Activated CD8-positive, alpha-beta T cell treated with anti-CD3 and anti-CD28 coated beads for 36 hours (primary cell): Measurements from ENCODE around the gene NPC1. TPM values are rescaled to one million over a fixed set of nuclear protein-coding genes. Genes with fewer than 3 reads are reported as not detected.

ENCODE experiments used
- ATAC-seq: fragments of 200-7000 bp; cut with Tn5 transposase; one replicate; pipeline ENCODE4 v1.10.0; 2021; ENCODE audit warnings: mild to moderate bottlenecking, moderate library complexity
- CTCF ChIA-PET: fragments of 350-600 bp; sonication (Branson Sonifier 250); formaldehyde crosslinking; loops from one replicate; lab custom pipeline; 2021; ENCODE audit warnings: antibody characterized with exemption; lab: Charles Lee
- POLR2A ChIA-PET: fragments of 350-600 bp; sonication (Branson Sonifier 250); formaldehyde crosslinking; loops from one replicate; lab custom pipeline; 2021; ENCODE audit warnings: antibody characterized with exemption; lab: Charles Lee
- DNase-seq: peaks from one replicate; pipeline ENCODE4 v3.0.0-alpha.2; 2020
- H3K27ac Mint-ChIP-seq: one replicate; pipeline ENCODE4 v1.8.0; 2021; ENCODE audit warnings: mild to moderate bottlenecking, mixed read lengths
- H3K27me3 Mint-ChIP-seq: one replicate; pipeline ENCODE4 v1.8.0; 2021; ENCODE audit warnings: mixed read lengths
- H3K36me3 Mint-ChIP-seq: one replicate; pipeline ENCODE4 v1.8.0; 2021; ENCODE audit warnings: low read depth, mixed read lengths
- H3K4me1 Mint-ChIP-seq: one replicate; pipeline ENCODE4 v1.8.0; 2021; ENCODE audit warnings: low read depth, mixed read lengths
- H3K4me3 Mint-ChIP-seq: one replicate; pipeline ENCODE4 v1.8.0; 2021; ENCODE audit warnings: mild to moderate bottlenecking, moderate library complexity, mixed read lengths
- H3K9me3 Mint-ChIP-seq: one replicate; pipeline ENCODE4 v1.8.0; 2021; ENCODE audit warnings: mixed read lengths
- CTCF ChIP-seq: fragments of 200-600 bp; IDR thresholded peaks from one replicate; pipeline ENCODE4 v1.8.0; 2022; ENCODE audit warnings: antibody characterized with exemption, mild to moderate bottlenecking
- intact Hi-C: fragments of 100-400 bp; cut with micrococcal nuclease; formaldehyde crosslinking; loops from one replicate; pipeline ENCODE4 v1.10.0; 2022
- total RNA-seq, 2 experiments: library from RNA; stranded (reverse); gene quantifications; one replicate each; pipeline ENCODE4 v1.2.3, GENCODE V29; 2021

The NPC1 gene
- total RNA-seq, 2 experiments from 2014 or later = 21.5 to 22.9 TPM

- no peak overlapping the region for H3K4me3 Mint-ChIP-seq
- ChIA-PET POLR2A (interaction anchor here (0.6 kb wide), 1 partner anchor 1909 kb away, joined by 3 read pairs; no protein-coding TSS in a partner anchor), CTCF (interaction anchor here (0.8 to 2.7 kb wide), 2 partner anchors 9 to 305 kb away, joined by 3 to 12 read pairs; no protein-coding TSS in a partner anchor)
- no peaks in the 10 kb centered on the region for H3K9me3 Mint-ChIP-seq
- intact Hi-C loops = no loop called here
- DNase-seq = no peak
- H3K36me3 Mint-ChIP-seq = no peaks in the 10 kb centered on the region
- H3K27me3 Mint-ChIP-seq = no peaks in the 10 kb centered on the region
- no peak for ATAC-seq
- no peak for TF ChIP-seq CTCF
- no peaks in the 10 kb centered on the region for H3K4me1 Mint-ChIP-seq
- H3K27ac Mint-ChIP-seq = no peak overlapping the region
Measured at GRCh38 chr18:23612434-23613090, 26.3 kb upstream of the NPC1 start.

GRCh38 chr18:23609390-23610023 is 23.2 kb upstream of the NPC1 start:
- no peak for ATAC-seq
- POLR2A ChIA-PET = no interaction called here
- TF ChIP-seq CTCF = no peak

GRCh38 chr18:23608211-23608610 is 21.9 kb upstream of the NPC1 start:
- TF ChIP-seq CTCF = no peak
- ChIA-PET POLR2A (no interaction called here), CTCF (no interaction called here)
- Mint-ChIP-seq H3K36me3 (no peaks in the 10 kb centered on the region), H3K4me3 (no peak overlapping the region), H3K9me3 (no peaks in the 10 kb centered on the region), H3K27ac (no peak overlapping the region), H3K4me1 (peaks cover 2% of the 10 kb centered on the region), H3K27me3 (peaks cover 2% of the 10 kb centered on the region)
- DNase-seq (no peak), ATAC-seq (no peak)
- intact Hi-C loops = no loop called here

More at GRCh38 chr18:23609390-23610023, 23.2 kb upstream of the NPC1 start:
- Mint-ChIP-seq H3K4me1 (no peaks in the 10 kb centered on the region), H3K27ac (no peak overlapping the region), H3K27me3 (no peaks in the 10 kb centered on the region), H3K4me3 (no peak overlapping the region), H3K9me3 (no peaks in the 10 kb centered on the region), H3K36me3 (no peaks in the 10 kb centered on the region)
- CTCF ChIA-PET = no interaction called here
- intact Hi-C loops = no loop called here
- DNase-seq = no peak

- intact Hi-C loops = no loop called here
- CTCF ChIA-PET = interaction anchor here (0.9 kb wide), 1 partner anchor 29 kb away, joined by 3 read pairs; no protein-coding TSS in a partner anchor
Measured at GRCh38 chr18:23605941-23606340, 19.6 kb upstream of the NPC1 start.

More at GRCh38 chr18:23605941-23606340, 19.6 kb upstream of the NPC1 start:
- POLR2A ChIA-PET = no interaction called here
- no peaks in the 10 kb centered on the region for H3K9me3 Mint-ChIP-seq
- peaks cover 2% of the 10 kb centered on the region for H3K27me3 Mint-ChIP-seq
- H3K36me3 Mint-ChIP-seq = no peaks in the 10 kb centered on the region
- H3K4me1 Mint-ChIP-seq = peaks cover 2% of the 10 kb centered on the region
- DNase-seq = no peak
- ATAC-seq = no peak
- no peak for TF ChIP-seq CTCF
- no peak overlapping the region for H3K27ac Mint-ChIP-seq
- no peak overlapping the region for H3K4me3 Mint-ChIP-seq
